DOHH2 (cell line): ENCODE measurements around the gene LAMC2.

Experiments
- CTCF ChIP-seq: fragments of 200-600 bp; sonication (generic); IDR thresholded peaks from one replicate; pipeline ENCODE4 v1.5.1; 2014; ENCODE audit warnings: antibody characterized with exemption, mild to moderate bottlenecking, low read depth, low read length; ENCODE audit not compliant: poor library complexity, severe bottlenecking
- EZH2phosphoT487 ChIP-seq: fragments of 200-600 bp; sonication (generic); IDR thresholded peaks from 2 replicates; pipeline ENCODE4 v1.6.1; 2017; ENCODE audit warnings: borderline replicate concordance, mild to moderate bottlenecking, antibody characterized with exemption, low read length, moderate library complexity, mixed read lengths

DNA sequence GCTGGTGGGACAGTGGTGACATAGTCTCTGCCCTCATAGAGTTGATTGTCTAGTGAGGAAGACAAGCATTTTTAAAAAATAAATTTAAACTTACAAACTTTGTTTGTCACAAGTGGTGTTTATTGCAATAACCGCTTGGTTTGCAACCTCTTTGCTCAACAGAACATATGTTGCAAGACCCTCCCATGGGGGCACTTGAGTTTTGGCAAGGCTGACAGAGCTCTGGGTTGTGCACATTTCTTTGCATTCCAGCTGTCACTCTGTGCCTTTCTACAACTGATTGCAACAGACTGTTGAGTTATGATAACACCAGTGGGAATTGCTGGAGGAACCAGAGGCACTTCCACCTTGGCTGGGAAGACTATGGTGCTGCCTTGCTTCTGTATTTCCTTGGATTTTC, 58.4 kb downstream of the LAMC2 start:
- TF ChIP-seq CTCF = no peak
- no peak for TF ChIP-seq EZH2phosphoT487
